IMR-90 (cell line): Measurements from ENCODE around the gene OTOGL. TPM values are rescaled to one million over a fixed set of nuclear protein-coding genes. Genes with fewer than 3 reads are reported as not detected.

Source experiments
- ATAC-seq: fragments of 200-7000 bp; cut with Tn5 transposase; 2 replicates; pipeline ENCODE4 v1.9.1; 2020; ENCODE audit warnings: low read depth, mild to moderate bottlenecking, moderate library complexity
- BruUV-seq: library from RNA; stranded (reverse); fragments of 400-500 nt; replicated peaks from 2 replicates; lab custom pipeline; 2021; lab: Mats Ljungman, UMichigan
- CTCF ChIA-PET: fragments of 300-600 bp; formaldehyde crosslinking; extraction: SDS; loops from one replicate; lab custom pipeline; 2021; ENCODE audit warnings: antibody characterized with exemption; lab: Yijun Ruan, JAX
- POLR2A ChIA-PET: fragments of 300-600 bp; sonication (Branson Sonifier 250); formaldehyde crosslinking; loops from one replicate; lab custom pipeline; 2022; ENCODE audit warnings: antibody characterized with exemption; ENCODE audit not compliant: unreplicated experiment; lab: Charles Lee
- DNase-seq: peaks from one replicate; pipeline ENCODE4 v3.0.0; 2013
- H2AFZ ChIP-seq: replicated peaks from 2 replicates; pipeline ENCODE3; 2013; ENCODE audit warnings: low read length, mild to moderate bottlenecking; ENCODE audit not compliant: poor library complexity
- H2AK5ac ChIP-seq: 2 replicates; pipeline ENCODE4 v1.6.1; 2013; ENCODE audit warnings: low read depth, low read length, inconsistent platforms
- H2AK9ac ChIP-seq: replicated peaks from 2 replicates; pipeline ENCODE3; 2013; ENCODE audit warnings: mild to moderate bottlenecking, low read depth, low read length, moderate library complexity; ENCODE audit not compliant: poor library complexity
- H2BK120ac ChIP-seq: 2 replicates; pipeline ENCODE4 v1.6.1; 2013; ENCODE audit warnings: low read depth, low read length, inconsistent platforms
- H2BK15ac ChIP-seq: 3 replicates; pipeline ENCODE4 v1.6.1; 2013; ENCODE audit warnings: low read depth, low read length, inconsistent platforms
- H2BK20ac ChIP-seq: 2 replicates; pipeline ENCODE4 v1.6.1; 2013; ENCODE audit warnings: low read depth, mild to moderate bottlenecking, inconsistent platforms, low read length, moderate library complexity
- H2BK5ac ChIP-seq: 2 replicates; pipeline ENCODE4 v1.6.1; 2013; ENCODE audit warnings: mild to moderate bottlenecking, low read depth, low read length, inconsistent platforms; ENCODE audit not compliant: poor library complexity, severe bottlenecking
- H3K14ac ChIP-seq: replicated peaks from 2 replicates; pipeline ENCODE4 v1.6.1; 2013; ENCODE audit warnings: low read depth, low read length, inconsistent platforms
- H3K18ac ChIP-seq: 2 replicates; pipeline ENCODE4 v1.6.1; 2013; ENCODE audit warnings: low read depth, low read length, control low read depth
- H3K23ac ChIP-seq: 2 replicates; pipeline ENCODE4 v1.6.1; 2013; ENCODE audit warnings: low read depth, low read length, inconsistent platforms
- H3K27ac ChIP-seq: 2 replicates; pipeline ENCODE4 v1.5.1; 2013; ENCODE audit warnings: mild to moderate bottlenecking, control low read depth, low read length; ENCODE audit not compliant: insufficient read depth
- H3K27me3 ChIP-seq: 2 replicates; pipeline ENCODE4 v1.6.1; 2013; ENCODE audit warnings: low read length; ENCODE audit not compliant: control insufficient read depth, insufficient read depth
- H3K36me3 ChIP-seq: 2 replicates; pipeline ENCODE4 v1.6.1; 2013; ENCODE audit warnings: low read length, mixed read lengths; ENCODE audit not compliant: control insufficient read depth, insufficient read depth
- H3K4ac ChIP-seq: 2 replicates; pipeline ENCODE4 v1.6.1; 2013; ENCODE audit warnings: low read depth, low read length, inconsistent platforms
- H3K4me1 ChIP-seq: 2 replicates; pipeline ENCODE4 v1.6.1; 2013; ENCODE audit warnings: low read length, mixed read lengths; ENCODE audit not compliant: control insufficient read depth, insufficient read depth
- H3K4me2 ChIP-seq: 2 replicates; pipeline ENCODE4 v1.6.1; 2013; ENCODE audit warnings: low read depth, mild to moderate bottlenecking, control low read depth, low read length, moderate library complexity
- H3K4me3 ChIP-seq: 2 replicates; pipeline ENCODE4 v1.5.1; 2013; ENCODE audit warnings: low read depth, mild to moderate bottlenecking, control low read depth, low read length, moderate library complexity; ENCODE audit not compliant: insufficient read depth
- H3K56ac ChIP-seq: 2 replicates; pipeline ENCODE4 v1.6.1; 2013; ENCODE audit warnings: low read length, inconsistent platforms; ENCODE audit not compliant: insufficient read depth; ENCODE audit errors: extremely low read depth
- H3K79me1 ChIP-seq, 2 experiments: 2 replicates each; pipeline ENCODE4 v1.6.1; 2013; ENCODE audit warnings: low read length in 2 of 2, inconsistent platforms in 1 of 2, low read depth in 1 of 2
- H3K9ac ChIP-seq: 2 replicates; pipeline ENCODE4 v1.6.1; 2013; ENCODE audit warnings: low read depth, low read length, control low read depth
- H3K9me1 ChIP-seq: 2 replicates; pipeline ENCODE4 v1.6.1; 2013; ENCODE audit warnings: low read length, inconsistent platforms; ENCODE audit not compliant: insufficient read depth
- H3K9me3 ChIP-seq: 2 replicates; pipeline ENCODE4 v1.6.1; 2013; ENCODE audit warnings: low read length; ENCODE audit not compliant: control insufficient read depth, insufficient read depth
- H4K20me1 ChIP-seq: 2 replicates; pipeline ENCODE4 v1.6.1; 2013; ENCODE audit warnings: low read length, inconsistent platforms; ENCODE audit not compliant: insufficient read depth
- H4K5ac ChIP-seq: 2 replicates; pipeline ENCODE4 v1.6.1; 2013; ENCODE audit warnings: mild to moderate bottlenecking, low read depth, low read length, control low read depth
- H4K8ac ChIP-seq, 2 experiments: 2 replicates each; pipeline ENCODE4 v1.6.1; 2013; ENCODE audit warnings: low read depth in 2 of 2, low read length in 2 of 2, control low read depth in 1 of 2, inconsistent platforms in 1 of 2
- H4K91ac ChIP-seq: 2 replicates; pipeline ENCODE4 v1.6.1; 2013; ENCODE audit warnings: low read depth, low read length, inconsistent platforms; ENCODE audit not compliant: insufficient read depth
- BHLHE40 ChIP-seq: fragments of 150-350 bp; IDR thresholded peaks from 2 replicates; pipeline ENCODE4 v1.6.1; 2016; ENCODE audit warnings: mild to moderate bottlenecking, low read depth, low read length
- CEBPB ChIP-seq: IDR thresholded peaks from 2 replicates; pipeline ENCODE4 v1.6.1; 2012; ENCODE audit warnings: low read depth, low read length, improper control_type of control experiment
- CHD1 ChIP-seq: IDR thresholded peaks from 2 replicates; pipeline ENCODE4 v1.6.1; 2012; ENCODE audit warnings: low read depth, low read length, improper control_type of control experiment
- FOS ChIP-seq: fragments of 150-350 bp; IDR thresholded peaks from 2 replicates; pipeline ENCODE4 v1.6.1; 2016; ENCODE audit warnings: low read depth, low read length
- MAFK ChIP-seq: IDR thresholded peaks from 2 replicates; pipeline ENCODE4 v1.6.1; 2012; ENCODE audit warnings: low read depth, low read length, improper control_type of control experiment
- MAZ ChIP-seq: IDR thresholded peaks from 2 replicates; pipeline ENCODE4 v1.6.1; 2012; ENCODE audit warnings: low read depth, mild to moderate bottlenecking, low read length, improper control_type of control experiment, moderate library complexity, borderline replicate concordance
- MXI1 ChIP-seq: IDR thresholded peaks from 2 replicates; pipeline ENCODE4 v1.6.1; 2012; ENCODE audit warnings: low read depth, mild to moderate bottlenecking, low read length, moderate library complexity, borderline replicate concordance
- POLR2A ChIP-seq: IDR thresholded peaks from 2 replicates; pipeline ENCODE4 v1.6.1; 2012; ENCODE audit warnings: mild to moderate bottlenecking, low read depth, low read length
- RAD21 ChIP-seq: IDR thresholded peaks from 2 replicates; pipeline ENCODE4 v1.6.1; 2012; ENCODE audit warnings: low read length, improper control_type of control experiment
- RCOR1 ChIP-seq: IDR thresholded peaks from 2 replicates; pipeline ENCODE4 v1.6.1; 2012; ENCODE audit warnings: mild to moderate bottlenecking, low read length, improper control_type of control experiment; ENCODE audit not compliant: insufficient replicate concordance
- RFX5 ChIP-seq: IDR thresholded peaks from 2 replicates; pipeline ENCODE4 v1.8.0; 2012; ENCODE audit warnings: low read depth, mild to moderate bottlenecking, low read length, moderate library complexity
- SMC3 ChIP-seq: fragments of 150-350 bp; IDR thresholded peaks from 2 replicates; pipeline ENCODE4 v1.6.1; 2016; ENCODE audit warnings: low read depth, mild to moderate bottlenecking, antibody characterized with exemption, low read length, moderate library complexity
- WGBS, 2 experiments: methylation state at CpG; one replicate each; pipeline versions ENCODE4 v1.1.5 to v1.1.7; 2013; ENCODE audit warnings: missing lambda C conversion rate in 2 of 2; ENCODE audit not compliant: insufficient read length in 1 of 2; ENCODE audit errors: extremely low coverage in 2 of 2; 5-methylcytosine and 5-hydroxymethylcytosine counted together
- dilution Hi-C: fragments of 300-500 bp; cut with HindIII; formaldehyde crosslinking; loops from one replicate; pipeline ENCODE4 v1.14.3; 2018; ENCODE audit warnings: low sequenced_read_pairs; ENCODE audit not compliant: unreplicated experiment
- in situ Hi-C: fragments of 300-500 bp; cut with MboI; formaldehyde crosslinking; loops from 3 replicates; pipeline ENCODE4 v1.14.3; 2019; ENCODE audit warnings: low sequenced_read_pairs, inconsistent platforms, mixed read lengths
- intact Hi-C: fragments of 100-400 bp; cut with micrococcal nuclease; formaldehyde crosslinking; loops from 2 replicates; pipeline ENCODE4 v1.10.0; 2022
- polyA plus RNA-seq, 3 experiments: library from polyadenylated mRNA; depleted of rRNA; stranded (reverse); fragments of >200 nt; gene quantifications; 2 replicates each; pipeline ENCODE4 v1.2.3, GENCODE V29; 2012; ENCODE audit warnings: low replicate concordance in 1 of 3
- total RNA-seq: library from RNA; depleted of rRNA; stranded (reverse); fragments of >200 nt; gene quantifications from 2 replicates; pipeline ENCODE4 v1.2.3, GENCODE V29; 2012
- TF ChIP-seq, protein P1 (sequence below): fragments of 150-350 bp; IDR thresholded peaks from 2 replicates; pipeline ENCODE4 v1.6.1; 2016; ENCODE audit warnings: low read depth, mild to moderate bottlenecking, low read length, moderate library complexity, borderline replicate concordance
- TF ChIP-seq, protein P2 (sequence below): conservative IDR thresholded peaks from 2 replicates; pipeline ENCODE4 v1.5.1; 2012; ENCODE audit warnings: mild to moderate bottlenecking, low read depth, low read length, improper control_type of control experiment
- TF ChIP-seq, protein P3 (sequence below): fragments of 150-350 bp; IDR thresholded peaks from 2 replicates; pipeline ENCODE4 v1.6.1; 2017; ENCODE audit warnings: mild to moderate bottlenecking, antibody characterized with exemption, low read length, low read depth

OTOGL gene
- total and polyA plus RNA-seq, 2 of the 4 experiments (the other 2 are of a cell fraction), result 0.10 to 0.18 TPM

DNA sequence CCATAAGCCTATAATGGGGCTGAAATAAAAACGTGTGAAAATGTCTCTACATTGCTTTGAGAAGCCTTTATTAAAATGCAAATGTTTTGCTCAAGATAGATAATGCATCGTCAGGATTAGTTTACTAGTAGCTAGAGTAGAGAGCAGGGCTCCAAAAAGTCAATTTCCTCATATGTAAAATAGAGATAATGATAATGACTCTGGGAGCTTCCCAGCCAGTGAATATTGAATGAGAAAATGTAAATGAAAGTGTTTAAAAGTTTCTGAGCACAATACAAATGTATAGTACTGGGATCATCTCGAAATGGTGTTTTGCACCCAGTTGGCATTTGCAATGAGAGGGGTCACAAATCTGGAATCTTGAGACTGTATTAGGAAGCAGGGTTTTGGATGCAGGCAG lies 135.3 kb downstream of the OTOGL start:
- H2BK20ac ChIP-seq, result no peak overlapping the region
- no peak overlapping the region for H4K91ac ChIP-seq
- no peak overlapping the region for H3K56ac ChIP-seq
- H3K9me3 ChIP-seq, result no peaks in the 10 kb centered on the region
- no peak overlapping the region for H3K4me3 ChIP-seq
- CTCF ChIA-PET, result interaction anchor here (0.8 kb wide), 1 partner anchor 29 kb away, joined by 4 read pairs; no protein-coding TSS in a partner anchor
- no peak overlapping the region for H2BK5ac ChIP-seq
- no peak overlapping the region for H4K5ac ChIP-seq
- 100% methylated on average over 1 of the region's 3 CpGs; no CpG with 5 or more reads in 1 of the 2 experiments for WGBS, 2 experiments
- TF ChIP-seq MXI1 (no peak), BHLHE40 (no peak), MAFK (no peak), RAD21 (no peak), CEBPB (no peak), RCOR1 (no peak), RFX5 (no peak), FOS (no peak), MAZ (no peak), CHD1 (no peak), SMC3 (no peak), POLR2A (no peak)
- TF ChIP-seq, protein P1, sequence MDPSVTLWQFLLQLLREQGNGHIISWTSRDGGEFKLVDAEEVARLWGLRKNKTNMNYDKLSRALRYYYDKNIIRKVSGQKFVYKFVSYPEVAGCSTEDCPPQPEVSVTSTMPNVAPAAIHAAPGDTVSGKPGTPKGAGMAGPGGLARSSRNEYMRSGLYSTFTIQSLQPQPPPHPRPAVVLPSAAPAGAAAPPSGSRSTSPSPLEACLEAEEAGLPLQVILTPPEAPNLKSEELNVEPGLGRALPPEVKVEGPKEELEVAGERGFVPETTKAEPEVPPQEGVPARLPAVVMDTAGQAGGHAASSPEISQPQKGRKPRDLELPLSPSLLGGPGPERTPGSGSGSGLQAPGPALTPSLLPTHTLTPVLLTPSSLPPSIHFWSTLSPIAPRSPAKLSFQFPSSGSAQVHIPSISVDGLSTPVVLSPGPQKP, result no peak
- TF ChIP-seq, protein P2, sequence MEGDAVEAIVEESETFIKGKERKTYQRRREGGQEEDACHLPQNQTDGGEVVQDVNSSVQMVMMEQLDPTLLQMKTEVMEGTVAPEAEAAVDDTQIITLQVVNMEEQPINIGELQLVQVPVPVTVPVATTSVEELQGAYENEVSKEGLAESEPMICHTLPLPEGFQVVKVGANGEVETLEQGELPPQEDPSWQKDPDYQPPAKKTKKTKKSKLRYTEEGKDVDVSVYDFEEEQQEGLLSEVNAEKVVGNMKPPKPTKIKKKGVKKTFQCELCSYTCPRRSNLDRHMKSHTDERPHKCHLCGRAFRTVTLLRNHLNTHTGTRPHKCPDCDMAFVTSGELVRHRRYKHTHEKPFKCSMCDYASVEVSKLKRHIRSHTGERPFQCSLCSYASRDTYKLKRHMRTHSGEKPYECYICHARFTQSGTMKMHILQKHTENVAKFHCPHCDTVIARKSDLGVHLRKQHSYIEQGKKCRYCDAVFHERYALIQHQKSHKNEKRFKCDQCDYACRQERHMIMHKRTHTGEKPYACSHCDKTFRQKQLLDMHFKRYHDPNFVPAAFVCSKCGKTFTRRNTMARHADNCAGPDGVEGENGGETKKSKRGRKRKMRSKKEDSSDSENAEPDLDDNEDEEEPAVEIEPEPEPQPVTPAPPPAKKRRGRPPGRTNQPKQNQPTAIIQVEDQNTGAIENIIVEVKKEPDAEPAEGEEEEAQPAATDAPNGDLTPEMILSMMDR, result no peak
- TF ChIP-seq, protein P3, sequence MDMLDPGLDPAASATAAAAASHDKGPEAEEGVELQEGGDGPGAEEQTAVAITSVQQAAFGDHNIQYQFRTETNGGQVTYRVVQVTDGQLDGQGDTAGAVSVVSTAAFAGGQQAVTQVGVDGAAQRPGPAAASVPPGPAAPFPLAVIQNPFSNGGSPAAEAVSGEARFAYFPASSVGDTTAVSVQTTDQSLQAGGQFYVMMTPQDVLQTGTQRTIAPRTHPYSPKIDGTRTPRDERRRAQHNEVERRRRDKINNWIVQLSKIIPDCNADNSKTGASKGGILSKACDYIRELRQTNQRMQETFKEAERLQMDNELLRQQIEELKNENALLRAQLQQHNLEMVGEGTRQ, result no peak
- DNase-seq (no peak), ATAC-seq (peak; percentile 59)
- H3K79me1 ChIP-seq, result no peaks in the 10 kb centered on the region
- H2BK120ac ChIP-seq, result no peak overlapping the region
- H3K36me3 ChIP-seq, result no peaks in the 10 kb centered on the region
- H4K20me1 ChIP-seq, result no peaks in the 10 kb centered on the region
- H2AFZ ChIP-seq, result no peak overlapping the region
- H3K27ac ChIP-seq, result no peak overlapping the region
- dilution Hi-C loops, result no loop called here
- H3K9me1 ChIP-seq, result no peaks in the 10 kb centered on the region; the same call in 1 of the 2 replicates
- no peak overlapping the region for H3K4ac ChIP-seq
- intact Hi-C loops, result loop anchor here (5.0 kb wide), 1 partner anchor 32 kb away; no protein-coding TSS in a partner anchor
- no peak overlapping the region for H3K14ac ChIP-seq
- no TSS peak for BruUV-seq
- H3K27me3 ChIP-seq, result no peaks in the 10 kb centered on the region
- H2BK15ac ChIP-seq, result no peak overlapping the region
- H3K4me1 ChIP-seq, result no peaks in the 10 kb centered on the region
- no peak overlapping the region for H2AK5ac ChIP-seq
- H2AK9ac ChIP-seq, result no peak overlapping the region
- no peak overlapping the region for H3K18ac ChIP-seq
- H3K9ac ChIP-seq, result no peak overlapping the region
- H3K4me2 ChIP-seq, result no peak overlapping the region
- no peak overlapping the region for H3K23ac ChIP-seq
- no peak overlapping the region for H4K8ac ChIP-seq
- in situ Hi-C loops, result no loop called here
- POLR2A ChIA-PET, result no interaction called here
